PC-9 (cell line): ENCODE results near the gene MTMR10.

Experiments
- CTCF ChIP-seq: fragments of 200-600 bp; sonication (generic); conservative IDR thresholded peaks from 2 replicates; pipeline ENCODE4 v1.6.1; 2017; ENCODE audit warnings: mixed run types, antibody characterized with exemption, mild to moderate bottlenecking, moderate library complexity
- EZH2 ChIP-seq: fragments of 200-600 bp; sonication (generic); IDR thresholded peaks from 2 replicates; pipeline ENCODE4 v1.8.0; 2017; ENCODE audit warnings: antibody characterized with exemption, low read depth

- no peak for TF ChIP-seq CTCF
- TF ChIP-seq EZH2: no peak
Measured at GRCh38 chr15:31019986-31020385, 28.6 kb upstream of the MTMR10 start.
